Measurements from ENCODE around the gene FARSA.
A peak's percentile ranks its signal among the peaks of the same experiment; 100 is the strongest.
"Not testable (repeated sequence)": the region's sequence is repeated elsewhere in the genome, so short reads cannot be mapped to it uniquely, and the experiment has no call there.

The FARSA gene

GRCh38 chr19:12933287-12934072 lies at the start of gene FARSA:
FARSA (minus strand) TSS chr19:12933711; CDS start chr19:12933696, 15 bp downstream.
- DNase-seq = peak; percentile 83

- no peak for DNase-seq
Observed at GRCh38 chr19:12983091-12983490, 49.6 kb upstream of the FARSA start.

GRCh38 chr19:12982648-12983047 lies 49.1 kb upstream of the FARSA start:
- DNase-seq = no peak

GRCh38 chr19:12979974-12980373 lies 46.5 kb upstream of the FARSA start:
- no peak for DNase-seq

GRCh38 chr19:12976109-12976508 lies 42.6 kb upstream of the FARSA start:
- DNase-seq = not testable (repeated sequence)

GRCh38 chr19:12975221-12975741 lies 41.8 kb upstream of the FARSA start:
- no peak for DNase-seq

- DNase-seq = no peak
Observed at GRCh38 chr19:12974301-12975220, 41.0 kb upstream of the FARSA start.

GRCh38 chr19:12973236-12973635 lies 39.7 kb upstream of the FARSA start:
- no peak for DNase-seq

GRCh38 chr19:12970070-12970820 lies 36.7 kb upstream of the FARSA start:
- DNase-seq = no peak

GRCh38 chr19:12969292-12969988 lies 35.9 kb upstream of the FARSA start, which contains the start of gene DAND5:
DAND5 (plus strand) TSS chr19:12969576; CDS start chr19:12969661, 85 bp downstream.
- no peak for DNase-seq

GRCh38 chr19:12967907-12968306 lies 34.4 kb upstream of the FARSA start:
- DNase-seq = no peak

GRCh38 chr19:12965812-12966135 lies 32.3 kb upstream of the FARSA start:
- DNase-seq = no peak

GRCh38 chr19:12965017-12965811 lies 31.7 kb upstream of the FARSA start:
- peak; percentile 83 for DNase-seq

GRCh38 chr19:12959481-12959880 lies 26.0 kb upstream of the FARSA start:
- DNase-seq = no peak

- DNase-seq = not testable (repeated sequence)
Observed at GRCh38 chr19:12957389-12957952, 24.0 kb upstream of the FARSA start.

- peak; percentile 84 for DNase-seq
Observed at GRCh38 chr19:12956446-12957388, 23.2 kb upstream of the FARSA start, which contains the start of gene GADD45GIP1. GADD45GIP1 (minus strand) TSS chr19:12957223; CDS start chr19:12957212, 11 bp downstream.

- DNase-seq = no peak
Observed at GRCh38 chr19:12955996-12956395, 22.5 kb upstream of the FARSA start.

GRCh38 chr19:12955575-12955974 lies 22.1 kb upstream of the FARSA start:
- DNase-seq = not testable (repeated sequence)

GRCh38 chr19:12954612-12954962 lies 21.1 kb upstream of the FARSA start:
- DNase-seq = no peak
